ENCODE data around the gene CASP10. TPM values are rescaled to one million over a fixed set of nuclear protein-coding genes. Genes with fewer than 3 reads are reported as not detected.

CASP10 gene
- total and polyA plus RNA-seq, 9 of the 15 experiments (the other 6 are each of a cell fraction or from before 2014, with no cell fraction given): 7.1 to 20.4 (median 10.8) TPM

GRCh38 chr2:201150454-201151020, 32.4 kb upstream of the CASP10 start (continued):
- TF ChIP-seq ATF6 (CRISPR knock-in tag; IDR thresholded peaks at IDR 0.05) (no peak), SETDB1 (IDR thresholded peaks at IDR 0.05; ENCODE audit: low read length) (no peak), ZNF384 (IDR thresholded peaks at IDR 0.05; ENCODE audit: low read depth, low read length) (no peak), ARID1B (IDR thresholded peaks at IDR 0.05) (peak; percentile 55; the same call in 1 of the 2 replicates), CTBP1 (IDR thresholded peaks at IDR 0.05; ENCODE audit: borderline replicate concordance) (peak; percentile 33; the same call in 1 of the 2 replicates), DPF2 (IDR thresholded peaks at IDR 0.05) (0 out of 2 replicates have a peak, but pooled peaks have one; percentile 14), GTF2E2 (tag; IDR thresholded peaks at IDR 0.05) (no peak), RUNX1 (IDR thresholded peaks at IDR 0.05; ENCODE audit: low read depth) (no peak), ZNF24 (IDR thresholded peaks at IDR 0.05) (0 out of 2 replicates have a peak, but pooled peaks have one; percentile 13), MLLT1 (IDR thresholded peaks at IDR 0.05) (no peak), CBFA2T3 (IDR thresholded peaks at IDR 0.05) (peak; percentile 78), CBFA2T2 (conservative IDR thresholded peaks at IDR 0.05) (peak; percentile 63), ZNF444 (CRISPR knock-in tag; IDR thresholded peaks at IDR 0.05) (no peak), RBM34 (IDR thresholded peaks at IDR 0.05; ENCODE audit: borderline replicate concordance, insufficient read depth, low read length) (no peak), NCOR1 (IDR thresholded peaks at IDR 0.05) (peak; percentile 41; the same call in 1 of the 2 replicates), USF1 (CRISPR knock-in tag; IDR thresholded peaks at IDR 0.05) (peak; percentile 62)

Measured in K562 (cell line).